ENCODE data around the gene AATK. TPM values are rescaled to one million over a fixed set of nuclear protein-coding genes. Genes with fewer than 3 reads are reported as not detected.

AATK gene
- total and polyA plus RNA-seq, 2 experiments from 2014 or later, result 5.7 to 6.3 TPM

- no peak overlapping the region for H2AFZ ChIP-seq
- no peak overlapping the region for H3K27ac ChIP-seq
- H3K27me3 ChIP-seq, result no peaks in the 10 kb centered on the region
- H3K4me1 ChIP-seq (ENCODE audit: insufficient read depth), result peaks cover 28% of the 10 kb centered on the region
- no peak for DNase-seq (ENCODE audit: low spot score)
- no peaks in the 10 kb centered on the region for H3K9me2 ChIP-seq (replicated peaks; ENCODE audit: insufficient read depth)
- H3K36me3 ChIP-seq (replicated peaks; ENCODE audit: insufficient read depth, low read depth), result no peaks in the 10 kb centered on the region
- H3K9me3 ChIP-seq (ENCODE audit: low read depth), result no peaks in the 10 kb centered on the region
- H4K20me1 ChIP-seq (ENCODE audit: insufficient read depth, poor library complexity, severe bottlenecking), result no peaks in the 10 kb centered on the region
- WGBS (ENCODE audit: low lambda C conversion rate, missing lambda C conversion rate), result 97% methylated on average over 10 of the region's 10 CpGs
- H3K4me2 ChIP-seq, result no peak overlapping the region
- no peak for TF ChIP-seq EZH2 (IDR thresholded peaks at IDR 0.05; ENCODE audit: borderline replicate concordance)
- no peak for TF ChIP-seq EZH2phosphoT487 (IDR thresholded peaks at IDR 0.05; ENCODE audit: low read depth, severe bottlenecking, unreplicated experiment)
- TF ChIP-seq, protein P1, sequence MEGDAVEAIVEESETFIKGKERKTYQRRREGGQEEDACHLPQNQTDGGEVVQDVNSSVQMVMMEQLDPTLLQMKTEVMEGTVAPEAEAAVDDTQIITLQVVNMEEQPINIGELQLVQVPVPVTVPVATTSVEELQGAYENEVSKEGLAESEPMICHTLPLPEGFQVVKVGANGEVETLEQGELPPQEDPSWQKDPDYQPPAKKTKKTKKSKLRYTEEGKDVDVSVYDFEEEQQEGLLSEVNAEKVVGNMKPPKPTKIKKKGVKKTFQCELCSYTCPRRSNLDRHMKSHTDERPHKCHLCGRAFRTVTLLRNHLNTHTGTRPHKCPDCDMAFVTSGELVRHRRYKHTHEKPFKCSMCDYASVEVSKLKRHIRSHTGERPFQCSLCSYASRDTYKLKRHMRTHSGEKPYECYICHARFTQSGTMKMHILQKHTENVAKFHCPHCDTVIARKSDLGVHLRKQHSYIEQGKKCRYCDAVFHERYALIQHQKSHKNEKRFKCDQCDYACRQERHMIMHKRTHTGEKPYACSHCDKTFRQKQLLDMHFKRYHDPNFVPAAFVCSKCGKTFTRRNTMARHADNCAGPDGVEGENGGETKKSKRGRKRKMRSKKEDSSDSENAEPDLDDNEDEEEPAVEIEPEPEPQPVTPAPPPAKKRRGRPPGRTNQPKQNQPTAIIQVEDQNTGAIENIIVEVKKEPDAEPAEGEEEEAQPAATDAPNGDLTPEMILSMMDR (IDR thresholded peaks at IDR 0.05; ENCODE audit: poor library complexity), result no peak
- no peak overlapping the region for H3K4me3 ChIP-seq
- no peaks in the 10 kb centered on the region for H3K79me2 ChIP-seq
Measured at GRCh38 chr17:81100668-81101067, 65.4 kb downstream of the AATK start.

DNA sequence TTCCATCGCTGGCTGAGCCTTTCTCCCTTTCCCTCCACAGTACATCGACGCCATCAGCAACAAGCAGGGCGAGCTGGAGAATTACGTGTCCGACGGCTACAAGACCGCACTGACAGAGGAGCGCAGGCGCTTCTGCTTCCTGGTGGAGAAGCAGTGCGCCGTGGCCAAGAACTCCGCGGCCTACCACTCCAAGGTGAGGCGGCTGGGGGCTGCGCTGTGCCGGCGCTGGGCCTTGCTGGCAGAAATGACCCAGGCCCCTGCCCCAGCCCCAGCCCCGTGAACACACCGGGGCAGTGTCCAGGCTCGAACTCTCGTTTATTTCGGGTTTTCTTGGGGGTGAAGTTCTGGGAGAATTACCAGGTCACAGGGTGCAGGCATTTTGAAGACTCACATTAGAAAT is 66.1 kb downstream of the AATK start:
- no peaks in the 10 kb centered on the region for H3K36me3 ChIP-seq (replicated peaks; ENCODE audit: insufficient read depth, low read depth)
- no peak for DNase-seq (ENCODE audit: low spot score)
- over 99% methylated on average over 18 of the region's 23 CpGs for WGBS (ENCODE audit: low lambda C conversion rate, missing lambda C conversion rate)

GRCh38 chr17:81097943-81098308 is 68.1 kb downstream of the AATK start:
- H3K9me2 ChIP-seq (replicated peaks; ENCODE audit: insufficient read depth), result no peaks in the 10 kb centered on the region
- no peaks in the 10 kb centered on the region for H3K9me3 ChIP-seq (ENCODE audit: low read depth)
- H3K27ac ChIP-seq, result peak overlapping the region; percentile 64
- H4K20me1 ChIP-seq (ENCODE audit: insufficient read depth, poor library complexity, severe bottlenecking), result no peaks in the 10 kb centered on the region
- H3K4me1 ChIP-seq (ENCODE audit: insufficient read depth), result peaks cover 44% of the 10 kb centered on the region
- TF ChIP-seq EZH2phosphoT487 (IDR thresholded peaks at IDR 0.05; ENCODE audit: low read depth, severe bottlenecking, unreplicated experiment), result no peak
- TF ChIP-seq EZH2 (IDR thresholded peaks at IDR 0.05; ENCODE audit: borderline replicate concordance), result no peak
- TF ChIP-seq, protein P1 (IDR thresholded peaks at IDR 0.05; ENCODE audit: poor library complexity), result no peak
- DNase-seq (ENCODE audit: low spot score), result peak; percentile 40
- 89% methylated on average over 12 of the region's 13 CpGs for WGBS (ENCODE audit: low lambda C conversion rate, missing lambda C conversion rate)
- peak overlapping the region; percentile 82 for H3K4me2 ChIP-seq
- H3K27me3 ChIP-seq, result no peaks in the 10 kb centered on the region
- H2AFZ ChIP-seq, result no peak overlapping the region
- H3K79me2 ChIP-seq, result no peaks in the 10 kb centered on the region
- H3K4me3 ChIP-seq, result no peak overlapping the region
- H3K36me3 ChIP-seq (replicated peaks; ENCODE audit: insufficient read depth, low read depth), result no peaks in the 10 kb centered on the region

More for the DNA sequence above, 66.1 kb downstream of the AATK start:
- Histone ChIP-seq H4K20me1 (ENCODE audit: insufficient read depth, poor library complexity, severe bottlenecking) (no peaks in the 10 kb centered on the region), H3K27me3 (no peaks in the 10 kb centered on the region), H3K27ac (no peak overlapping the region), H3K9me3 (ENCODE audit: low read depth) (no peaks in the 10 kb centered on the region), H3K4me1 (ENCODE audit: insufficient read depth) (peaks cover 36% of the 10 kb centered on the region), H3K4me3 (no peak overlapping the region), H3K9me2 (replicated peaks; ENCODE audit: insufficient read depth) (no peaks in the 10 kb centered on the region), H2AFZ (no peak overlapping the region), H3K79me2 (no peaks in the 10 kb centered on the region), H3K4me2 (no peak overlapping the region)
- TF ChIP-seq, protein P1 (IDR thresholded peaks at IDR 0.05; ENCODE audit: poor library complexity), result no peak
- TF ChIP-seq EZH2 (IDR thresholded peaks at IDR 0.05; ENCODE audit: borderline replicate concordance) (no peak), EZH2phosphoT487 (IDR thresholded peaks at IDR 0.05; ENCODE audit: low read depth, severe bottlenecking, unreplicated experiment) (no peak)

All from hepatocyte (in vitro differentiated cells).